Loucy (cell line): Measurements from ENCODE around the gene PPP1R27.
A peak's percentile ranks its signal among the peaks of the same experiment; 100 is the strongest.

Experiments
- H2AFZ ChIP-seq: fragments of 200-600 bp; sonication (generic); 2 replicates; pipeline ENCODE4 v1.6.0; 2016; ENCODE audit warnings: antibody characterized with exemption, mild to moderate bottlenecking, low read length, moderate library complexity
- H3F3A ChIP-seq: fragments of 200-600 bp; 2 replicates; pipeline ENCODE4 v1.6.0; 2016; ENCODE audit warnings: antibody characterized with exemption, low read depth, mild to moderate bottlenecking
- H3K27me3 ChIP-seq: fragments of 200-600 bp; sonication (generic); 2 replicates; pipeline ENCODE4 v1.6.1; 2014; ENCODE audit warnings: low read length, mild to moderate bottlenecking; ENCODE audit not compliant: insufficient read depth, poor library complexity, severe bottlenecking
- H3K36me3 ChIP-seq: fragments of 200-600 bp; sonication (generic); 2 replicates; pipeline ENCODE4 v1.6.1; 2016; ENCODE audit warnings: low read length; ENCODE audit not compliant: insufficient read depth
- H3K4me1 ChIP-seq: fragments of 200-600 bp; sonication (generic); 2 replicates; pipeline ENCODE4 v1.5.1; 2014; ENCODE audit warnings: low read length, mild to moderate bottlenecking; ENCODE audit not compliant: insufficient read depth, poor library complexity, severe bottlenecking
- H3K4me2 ChIP-seq: fragments of 200-600 bp; sonication (generic); 2 replicates; pipeline ENCODE4 v1.6.0; 2014; ENCODE audit warnings: antibody characterized with exemption, low read length, low read depth, mild to moderate bottlenecking; ENCODE audit not compliant: poor library complexity, severe bottlenecking
- H3K4me3 ChIP-seq: fragments of 200-600 bp; sonication (generic); 2 replicates; pipeline ENCODE4 v1.5.1; 2014; ENCODE audit warnings: low read length, mild to moderate bottlenecking, mixed read lengths; ENCODE audit not compliant: poor library complexity, severe bottlenecking
- H3K79me2 ChIP-seq: fragments of 200-600 bp; sonication (generic); 2 replicates; pipeline ENCODE4 v1.6.1; 2014; ENCODE audit warnings: low read length; ENCODE audit not compliant: insufficient read depth
- H3K9ac ChIP-seq: fragments of 200-600 bp; sonication (generic); 2 replicates; pipeline ENCODE4 v1.6.0; 2014; ENCODE audit warnings: mild to moderate bottlenecking, low read depth, low read length, moderate library complexity; ENCODE audit not compliant: poor library complexity, severe bottlenecking
- H3K9me2 ChIP-seq: fragments of 200-600 bp; sonication (generic); replicated peaks from 2 replicates; pipeline ENCODE4 v1.6.1; 2016; ENCODE audit warnings: low read depth, low read length, mixed read lengths
- H3K9me3 ChIP-seq: fragments of 200-600 bp; sonication (generic); 2 replicates; pipeline ENCODE4 v1.6.1; 2014; ENCODE audit warnings: mild to moderate bottlenecking, antibody characterized with exemption, low read length, low read depth; ENCODE audit not compliant: insufficient read depth
- H4K20me1 ChIP-seq: fragments of 200-600 bp; sonication (generic); 2 replicates; pipeline ENCODE4 v1.6.0; 2014; ENCODE audit warnings: antibody characterized with exemption, low read length, mild to moderate bottlenecking; ENCODE audit not compliant: insufficient read depth, poor library complexity, severe bottlenecking
- CTCF ChIP-seq: fragments of 200-600 bp; sonication (generic); conservative IDR thresholded peaks from 2 replicates; pipeline ENCODE4 v1.5.1; 2014; ENCODE audit warnings: mild to moderate bottlenecking, antibody characterized with exemption, low read length
- EZH2phosphoT487 ChIP-seq: fragments of 200-600 bp; IDR thresholded peaks from 2 replicates; pipeline ENCODE4 v1.6.1; 2018; ENCODE audit warnings: antibody characterized with exemption, mild to moderate bottlenecking, moderate library complexity, borderline replicate concordance

PPP1R27 gene

DNA sequence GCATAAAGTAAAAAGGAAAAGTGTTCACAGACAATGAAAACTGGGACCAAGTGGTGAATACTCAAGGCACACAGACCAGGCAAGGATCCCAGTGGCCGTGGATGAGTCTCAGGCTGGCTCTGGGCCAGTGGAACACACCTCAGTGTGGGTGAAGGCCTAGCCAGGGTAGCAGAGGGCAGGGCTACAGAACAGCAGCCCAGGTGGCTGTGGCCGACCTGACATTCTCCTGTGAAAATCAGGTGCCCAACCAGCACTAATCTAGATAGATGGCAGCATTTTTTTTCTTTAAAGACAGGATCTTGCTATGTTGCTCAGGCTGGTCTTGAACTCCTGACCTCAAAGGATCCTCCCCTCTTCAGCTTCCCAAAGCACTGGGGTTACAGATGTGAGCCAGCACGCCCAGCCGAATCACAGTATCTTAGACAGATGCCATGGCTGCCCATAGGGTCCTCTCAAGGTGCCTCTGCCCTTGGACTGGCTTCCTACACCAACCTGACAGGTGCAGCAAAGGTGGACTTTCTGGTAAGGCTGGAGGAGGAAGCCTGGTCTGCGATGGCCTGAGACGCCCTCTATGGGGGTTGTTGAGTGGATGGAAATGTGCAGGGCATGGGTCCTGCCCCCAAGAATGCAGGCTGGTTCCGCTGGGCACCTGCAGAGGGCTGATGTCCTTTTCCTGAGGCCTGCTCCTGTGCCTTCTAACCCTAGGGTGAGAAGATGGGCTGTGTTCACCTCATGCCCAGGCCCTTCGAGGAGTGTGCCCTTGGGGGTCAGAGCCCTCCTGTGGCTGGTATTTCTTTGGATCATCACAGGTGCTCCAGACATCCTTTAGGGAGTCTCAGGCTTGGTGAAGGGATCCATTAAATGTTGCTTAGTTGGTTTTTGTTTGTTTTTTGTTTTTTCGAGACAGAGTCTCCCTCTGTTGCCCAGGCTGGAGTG lies 29.3 kb upstream of the PPP1R27 start:
- no peaks in the 10 kb centered on the region for H3K9me3 ChIP-seq
- peak overlapping the region; percentile 87 for H3K4me2 ChIP-seq
- no peaks in the 10 kb centered on the region for H3K27me3 ChIP-seq
- peaks cover 16% of the 10 kb centered on the region for H3K36me3 ChIP-seq
- no peak overlapping the region for H2AFZ ChIP-seq
- H3K9ac ChIP-seq, result peak overlapping the region; percentile 53
- peaks cover 36% of the 10 kb centered on the region for H4K20me1 ChIP-seq
- H3K4me3 ChIP-seq, result peak overlapping the region; percentile 99
- no peaks in the 10 kb centered on the region for H3K9me2 ChIP-seq
- H3K4me1 ChIP-seq, result peaks cover 19% of the 10 kb centered on the region
- H3F3A ChIP-seq, result no peaks in the 10 kb centered on the region; the same call in 1 of the 2 replicates
- peak; percentile 35; the same call in 1 of the 2 replicates for TF ChIP-seq CTCF
- no peak for TF ChIP-seq EZH2phosphoT487
- H3K79me2 ChIP-seq, result peaks cover 83% of the 10 kb centered on the region

- Histone ChIP-seq H4K20me1 (peaks cover 36% of the 10 kb centered on the region), H3K4me3 (peak overlapping the region; percentile 99), H3F3A (no peaks in the 10 kb centered on the region; the same call in 1 of the 2 replicates), H3K79me2 (peaks cover 83% of the 10 kb centered on the region), H3K9me2 (no peaks in the 10 kb centered on the region), H3K27me3 (no peaks in the 10 kb centered on the region), H3K4me2 (peak overlapping the region; percentile 87), H2AFZ (no peak overlapping the region), H3K4me1 (peaks cover 25% of the 10 kb centered on the region), H3K36me3 (peaks cover 8% of the 10 kb centered on the region; the same call in 1 of the 2 replicates), H3K9me3 (no peaks in the 10 kb centered on the region), H3K9ac (peak overlapping the region; percentile 53)
- TF ChIP-seq EZH2phosphoT487 (no peak), CTCF (no peak)
Measured at GRCh38 chr17:81863123-81863675, 28.3 kb upstream of the PPP1R27 start.

GRCh38 chr17:81860756-81861568 lies 26.1 kb upstream of the PPP1R27 start:
- H3K27me3 ChIP-seq, result no peaks in the 10 kb centered on the region
- no peak for TF ChIP-seq CTCF
- no peak for TF ChIP-seq EZH2phosphoT487
- H3K4me2 ChIP-seq, result peak overlapping the region; percentile 87
- H3K79me2 ChIP-seq, result peaks cover 87% of the 10 kb centered on the region
- no peaks in the 10 kb centered on the region for H3K9me2 ChIP-seq
- H2AFZ ChIP-seq, result peak overlapping the region; percentile 75
- peaks cover 4% of the 10 kb centered on the region; the same call in 1 of the 2 replicates for H3K36me3 ChIP-seq
- H3K4me3 ChIP-seq, result peak overlapping the region; percentile 99
- no peaks in the 10 kb centered on the region for H3K9me3 ChIP-seq
- H4K20me1 ChIP-seq, result peaks cover 39% of the 10 kb centered on the region
- H3K9ac ChIP-seq, result peak overlapping the region; percentile 94
- peaks cover 32% of the 10 kb centered on the region for H3K4me1 ChIP-seq
- no peaks in the 10 kb centered on the region; the same call in 1 of the 2 replicates for H3F3A ChIP-seq
